ENCODE measurements around the gene SWT1. TPM values are rescaled to one million over a fixed set of nuclear protein-coding genes. Genes with fewer than 3 reads are reported as not detected.

Gene SWT1
- total RNA-seq: 2.4 TPM

GRCh38 chr1:185156854-185157598 is at the start of gene SWT1, which contains the start of gene TRMT1L:
Gene SWT1 (plus strand): TSS chr1:185157167. CDS start chr1:185160842, 3,675 bp downstream.
Gene TRMT1L (minus strand): TSS chr1:185156953. CDS start chr1:185156712, 241 bp downstream.
- ATAC-seq: peak; percentile 99

- ATAC-seq: no peak
Observed at GRCh38 chr1:185108321-185108720, 48.6 kb upstream of the SWT1 start.

- no peak for ATAC-seq
Observed at GRCh38 chr1:185110145-185110544, 46.8 kb upstream of the SWT1 start.

- no peak for ATAC-seq
Observed at GRCh38 chr1:185111873-185112272, 45.1 kb upstream of the SWT1 start.

- ATAC-seq: no peak
Observed at GRCh38 chr1:185112356-185112755, 44.6 kb upstream of the SWT1 start.

GRCh38 chr1:185129708-185130107 is 27.3 kb upstream of the SWT1 start:
- no peak for ATAC-seq

GRCh38 chr1:185132534-185132933 is 24.4 kb upstream of the SWT1 start:
- no peak for ATAC-seq

GRCh38 chr1:185137896-185138545 is 18.9 kb upstream of the SWT1 start:
- no peak for ATAC-seq

- ATAC-seq: no peak
Observed at GRCh38 chr1:185139246-185139645, 17.7 kb upstream of the SWT1 start.

- no peak for ATAC-seq
Observed at GRCh38 chr1:185144233-185144632, 12.7 kb upstream of the SWT1 start.

GRCh38 chr1:185151215-185151614 is 5.8 kb upstream of the SWT1 start:
- ATAC-seq: no peak

GRCh38 chr1:185152187-185152767 is 4.7 kb upstream of the SWT1 start:
- no peak for ATAC-seq

GRCh38 chr1:185154912-185155513 is 2.0 kb upstream of the SWT1 start:
- ATAC-seq: no peak

- no peak for ATAC-seq
Observed at GRCh38 chr1:185155600-185156287, 1.2 kb upstream of the SWT1 start.

GRCh38 chr1:185156288-185156853 is 596 bp upstream of the SWT1 start:
- peak; percentile 32 for ATAC-seq

GRCh38 chr1:185157599-185158412 is 839 bp downstream of the SWT1 start:
- ATAC-seq: peak; percentile 6

GRCh38 chr1:185158800-185159199 is 1.8 kb downstream of the SWT1 start:
- ATAC-seq: no peak

- no peak for ATAC-seq
Observed at GRCh38 chr1:185159966-185160365, 3.0 kb downstream of the SWT1 start.

- no peak for ATAC-seq
Observed at GRCh38 chr1:185162491-185162890, 5.5 kb downstream of the SWT1 start.

- ATAC-seq: no peak
Observed at GRCh38 chr1:185166106-185166505, 9.1 kb downstream of the SWT1 start.

GRCh38 chr1:185170291-185170848 is 13.4 kb downstream of the SWT1 start:
- peak; percentile 39 for ATAC-seq
